CD4-positive, alpha-beta T cell treated with Interleukin-12 subunit alpha and Interleukin-12 subunit beta, for 1 hour (primary cell): ENCODE data around the gene C5orf24.
"Not testable (repeated sequence)": the region's sequence is repeated elsewhere in the genome, so short reads cannot be mapped to it uniquely, and the experiment has no call there.

Experiments used
- DNase-seq: peaks from one replicate; pipeline ENCODE4 v3.0.0-alpha.2; 2020

Gene C5orf24

GRCh38 chr5:134864707-134865106 lies 18.9 kb downstream of the C5orf24 start:
- DNase-seq: no peak

GRCh38 chr5:134873494-134873893 lies 27.7 kb downstream of the C5orf24 start:
- DNase-seq: peak; percentile 11

- DNase-seq: peak; percentile 84
Measured at GRCh38 chr5:134873987-134874830, 28.4 kb downstream of the C5orf24 start, which contains the start of gene TXNDC15. Gene TXNDC15, plus strand, starts transcription at chr5:134874371. Its CDS starts 57 bp downstream, at chr5:134874428.

GRCh38 chr5:134874831-134875655 lies 29.3 kb downstream of the C5orf24 start:
- DNase-seq: peak; percentile 29

- DNase-seq: no peak
Measured at GRCh38 chr5:134877159-134877558, 31.4 kb downstream of the C5orf24 start.

GRCh38 chr5:134878403-134878802 lies 32.6 kb downstream of the C5orf24 start:
- no peak for DNase-seq

- DNase-seq: no peak
Measured at GRCh38 chr5:134879456-134879855, 33.7 kb downstream of the C5orf24 start.

- not testable (repeated sequence) for DNase-seq
Measured at GRCh38 chr5:134880937-134881336, 35.2 kb downstream of the C5orf24 start.

- not testable (repeated sequence) for DNase-seq
Measured at GRCh38 chr5:134881711-134882110, 35.9 kb downstream of the C5orf24 start.

GRCh38 chr5:134887593-134888159 lies 41.9 kb downstream of the C5orf24 start:
- no peak for DNase-seq

GRCh38 chr5:134889335-134889734 lies 43.6 kb downstream of the C5orf24 start:
- no peak for DNase-seq

- no peak for DNase-seq
Measured at GRCh38 chr5:134891473-134891872, 45.7 kb downstream of the C5orf24 start.

- no peak for DNase-seq
Measured at GRCh38 chr5:134892282-134892681, 46.5 kb downstream of the C5orf24 start.

- no peak for DNase-seq
Measured at GRCh38 chr5:134892926-134893325, 47.2 kb downstream of the C5orf24 start.

- no peak for DNase-seq
Measured at GRCh38 chr5:134893748-134894505, 48.2 kb downstream of the C5orf24 start.

- no peak for DNase-seq
Measured at GRCh38 chr5:134902071-134902801, 56.5 kb downstream of the C5orf24 start.

- DNase-seq: peak; percentile 94
Measured at GRCh38 chr5:134904610-134905245, 59.0 kb downstream of the C5orf24 start, which contains the start of gene PCBD2. Gene PCBD2, plus strand, starts transcription at chr5:134905131. Its CDS starts 9 bp downstream, at chr5:134905140.

GRCh38 chr5:134905246-134905996 lies 59.7 kb downstream of the C5orf24 start:
- DNase-seq: peak; percentile 73

- no peak for DNase-seq
Measured at GRCh38 chr5:134906811-134907210, 61.0 kb downstream of the C5orf24 start.
